ENCODE measurements around the gene CTNNA2. TPM values are rescaled to one million over a fixed set of nuclear protein-coding genes. Genes with fewer than 3 reads are reported as not detected.

The CTNNA2 gene
- polyA plus RNA-seq, 4 donors, result 3.9 to 4.6 (median 4.3) TPM

DNA sequence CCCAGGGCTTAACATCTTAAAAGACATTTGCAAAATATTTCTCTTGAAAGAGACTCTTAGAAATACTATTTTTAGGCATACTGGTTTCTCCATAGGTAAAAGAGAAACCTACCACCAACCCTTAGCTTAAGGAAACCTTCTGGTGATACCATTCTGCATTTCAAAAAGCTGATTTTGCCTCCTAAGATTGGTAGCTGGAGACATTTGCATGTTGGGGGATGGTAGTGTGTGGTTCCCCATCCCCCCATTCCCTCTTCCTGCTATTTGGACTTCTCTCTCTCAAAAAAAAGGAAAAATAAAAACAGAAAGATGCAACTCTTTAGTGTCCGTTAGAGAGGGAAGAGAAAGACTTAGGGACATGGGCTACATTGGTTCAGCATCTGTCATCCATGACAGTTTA lies 787.5 kb downstream of the CTNNA2 start:
- no peak for DNase-seq (ENCODE audit: low read depth in 4 of 4, low spot score in 3 of 4)

DNA sequence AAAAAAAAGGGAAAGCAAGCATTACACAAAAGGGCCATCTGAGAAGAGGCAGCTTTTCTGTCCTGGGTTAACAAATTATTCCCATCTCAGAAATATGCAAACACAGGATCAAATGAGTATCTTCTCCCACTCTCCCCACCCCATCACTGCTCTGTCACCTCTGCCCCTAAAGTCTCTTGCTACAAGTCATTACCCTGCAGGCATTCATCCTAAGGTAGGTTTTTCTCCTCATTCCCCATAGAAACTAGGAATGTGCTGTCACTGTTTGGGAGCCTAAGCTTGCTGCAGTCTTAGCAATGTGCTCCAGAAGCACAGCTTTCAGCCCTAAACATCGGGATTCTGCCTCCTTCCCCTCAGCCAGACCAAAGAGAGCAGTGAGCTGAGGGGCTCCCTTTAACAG lies 788.1 kb downstream of the CTNNA2 start:
- no peak for DNase-seq (ENCODE audit: low read depth in 4 of 4, low spot score in 3 of 4)

DNA sequence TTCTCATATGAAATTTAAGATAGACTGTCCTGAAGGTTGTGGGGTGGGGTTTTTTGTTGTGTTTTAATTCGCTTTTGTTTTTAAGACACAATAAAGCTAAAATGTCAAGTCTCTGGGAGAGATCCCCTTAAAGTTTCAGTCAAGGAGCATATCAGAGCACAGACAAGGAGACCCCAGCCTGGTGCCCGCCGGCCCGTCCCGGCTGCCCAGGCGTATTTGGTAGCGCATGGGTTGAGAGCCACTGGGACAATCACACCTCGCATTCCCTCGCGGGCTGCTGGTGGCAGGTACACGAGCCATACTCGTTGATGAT lies 789.1 kb downstream of the CTNNA2 start:
- DNase-seq (ENCODE audit: low read depth in 4 of 4, low spot score in 3 of 4), result no peak

GRCh38 chr2:80302314-80303005 lies 789.6 kb downstream of the CTNNA2 start:
- DNase-seq (ENCODE audit: low read depth in 4 of 4, low spot score in 3 of 4), result no peak

DNA sequence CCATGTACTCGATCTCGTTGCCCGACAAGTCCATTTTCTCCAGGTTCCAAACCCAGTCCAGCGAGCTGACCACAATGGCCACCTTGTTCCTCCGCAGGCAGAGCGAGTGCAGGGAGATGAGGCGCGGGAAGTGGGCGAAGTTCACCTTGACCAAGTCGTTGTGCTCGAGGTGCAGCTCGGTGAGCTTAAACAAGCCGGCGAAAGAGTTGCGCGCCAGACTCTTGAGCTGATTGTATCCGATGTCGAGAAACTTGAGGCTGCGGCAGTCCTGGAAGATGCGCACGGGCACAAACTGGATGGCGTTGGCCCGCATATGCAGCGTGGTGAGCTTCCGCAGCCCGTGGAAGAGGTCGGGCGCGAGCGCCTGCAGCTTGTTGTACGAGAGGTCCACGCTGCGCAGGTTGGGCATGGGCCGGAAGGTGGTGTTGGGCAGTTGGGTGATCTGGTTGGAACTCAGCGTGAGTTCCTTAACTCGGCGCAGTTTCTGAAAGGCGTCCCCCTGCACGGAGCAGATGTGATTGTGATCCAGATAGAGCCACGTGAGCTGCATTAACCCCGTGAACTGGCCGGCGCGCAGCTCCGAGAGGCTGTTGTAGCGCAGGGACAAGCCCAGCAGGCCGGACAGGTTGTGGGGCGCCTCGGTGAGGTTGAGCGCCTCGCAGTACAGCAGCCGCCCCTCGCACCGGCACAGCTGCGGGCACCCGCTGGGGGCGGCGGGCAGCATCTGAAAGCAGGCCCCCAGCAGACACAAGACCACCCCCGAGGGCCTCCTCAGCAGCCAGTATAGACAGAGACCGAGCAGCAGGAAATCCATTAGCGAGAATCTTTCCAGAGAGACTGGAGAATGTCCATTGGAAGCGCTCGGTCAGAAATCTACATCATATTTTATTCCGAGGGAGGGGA lies 790.4 kb downstream of the CTNNA2 start:
- no peak for DNase-seq (ENCODE audit: low read depth in 4 of 4, low spot score in 3 of 4)

GRCh38 chr2:80303909-80304837 lies 791.3 kb downstream of the CTNNA2 start, which contains the start of gene LRRTM1:
Gene LRRTM1, minus strand, starts transcription at chr2:80304752. Its CDS starts 933 bp downstream, at chr2:80303819.
- DNase-seq (ENCODE audit: low read depth in 4 of 4, low spot score in 3 of 4), result no peak

DNA sequence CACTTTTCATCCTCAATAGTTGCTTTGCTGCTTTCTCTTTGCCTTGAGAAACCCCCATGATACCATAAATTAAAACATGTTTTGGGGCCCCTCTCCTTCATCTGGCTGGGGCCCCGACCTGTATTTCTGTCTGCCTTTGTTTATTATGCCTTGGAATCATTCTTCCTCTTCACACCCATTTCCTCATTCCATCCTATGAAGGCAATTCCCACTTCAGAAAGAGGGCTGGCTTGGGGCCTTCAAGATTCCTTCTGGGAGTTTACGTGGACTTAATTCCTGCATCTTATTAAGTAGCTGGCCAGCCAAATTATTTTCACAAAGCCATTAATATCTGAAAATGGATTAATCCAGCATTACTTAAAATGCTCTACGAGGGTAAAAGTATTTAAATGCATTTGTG lies 798.5 kb downstream of the CTNNA2 start:
- no peak for DNase-seq (ENCODE audit: low read depth in 4 of 4, low spot score in 3 of 4)

GRCh38 chr2:80312282-80312839 lies 799.5 kb downstream of the CTNNA2 start:
- DNase-seq (ENCODE audit: low read depth in 4 of 4, low spot score in 3 of 4), result no peak

DNA sequence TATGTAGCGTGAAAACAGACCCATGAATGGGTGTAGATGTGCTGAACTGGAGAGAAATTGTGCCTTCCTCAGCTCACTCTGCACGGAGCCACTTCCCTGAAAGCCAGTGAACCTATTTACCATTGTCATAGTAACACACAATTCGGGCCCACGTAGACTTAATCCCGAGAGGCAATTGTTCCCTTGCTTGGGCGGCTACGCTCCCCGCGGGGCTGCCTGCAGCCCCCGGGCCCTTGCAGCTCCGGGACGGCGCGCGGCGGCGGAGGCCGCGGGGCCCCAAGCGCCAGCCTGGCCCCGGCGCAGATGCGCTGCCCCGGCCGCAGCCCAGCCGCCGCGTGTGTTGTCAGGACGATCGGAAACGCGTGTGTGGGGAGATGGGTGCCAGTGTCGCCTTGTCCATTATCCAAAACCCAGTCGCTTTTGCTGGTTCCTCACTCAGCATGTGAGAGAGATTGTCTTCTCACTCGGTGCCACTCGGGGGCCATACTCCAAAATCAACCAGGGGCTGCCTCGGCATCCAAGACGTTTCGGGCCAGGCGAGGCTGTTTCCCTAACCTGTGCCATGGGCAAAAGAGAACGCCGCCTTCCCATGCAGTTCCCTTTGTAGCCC lies 809.6 kb downstream of the CTNNA2 start:
- no peak for DNase-seq (ENCODE audit: low read depth in 4 of 4, low spot score in 3 of 4)

- DNase-seq (ENCODE audit: low read depth in 4 of 4, low spot score in 3 of 4), result no peak
Observed at GRCh38 chr2:80322958-80323357, 810.1 kb downstream of the CTNNA2 start.

GRCh38 chr2:80323610-80324009 lies 810.8 kb downstream of the CTNNA2 start:
- DNase-seq (ENCODE audit: low read depth in 4 of 4, low spot score in 3 of 4), result no peak

- no peak for DNase-seq (ENCODE audit: low read depth in 4 of 4, low spot score in 3 of 4)
Observed at GRCh38 chr2:80324525-80324924, 811.7 kb downstream of the CTNNA2 start.

DNA sequence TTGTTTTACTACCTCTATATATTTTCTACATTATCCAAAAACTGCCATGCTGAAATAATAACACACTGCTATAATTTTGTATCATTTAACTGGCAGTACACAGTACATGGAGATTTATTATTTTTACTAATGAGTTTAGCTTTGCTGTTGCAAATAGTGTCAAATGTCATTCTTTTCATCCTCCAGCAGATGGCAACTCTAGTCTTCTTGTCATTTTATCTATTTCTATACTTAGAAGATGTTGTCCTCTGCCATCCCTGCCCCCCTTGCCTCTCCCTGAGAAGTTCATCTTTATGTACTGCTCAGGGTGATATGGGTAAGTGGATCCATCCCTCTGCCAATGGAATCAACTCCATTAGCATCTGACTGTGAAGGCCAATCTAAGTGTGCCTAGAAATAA lies 813.4 kb downstream of the CTNNA2 start:
- DNase-seq (ENCODE audit: low read depth in 4 of 4, low spot score in 3 of 4), result no peak

GRCh38 chr2:80326861-80327260 lies 814.0 kb downstream of the CTNNA2 start:
- no peak for DNase-seq (ENCODE audit: low read depth in 4 of 4, low spot score in 3 of 4)

DNA sequence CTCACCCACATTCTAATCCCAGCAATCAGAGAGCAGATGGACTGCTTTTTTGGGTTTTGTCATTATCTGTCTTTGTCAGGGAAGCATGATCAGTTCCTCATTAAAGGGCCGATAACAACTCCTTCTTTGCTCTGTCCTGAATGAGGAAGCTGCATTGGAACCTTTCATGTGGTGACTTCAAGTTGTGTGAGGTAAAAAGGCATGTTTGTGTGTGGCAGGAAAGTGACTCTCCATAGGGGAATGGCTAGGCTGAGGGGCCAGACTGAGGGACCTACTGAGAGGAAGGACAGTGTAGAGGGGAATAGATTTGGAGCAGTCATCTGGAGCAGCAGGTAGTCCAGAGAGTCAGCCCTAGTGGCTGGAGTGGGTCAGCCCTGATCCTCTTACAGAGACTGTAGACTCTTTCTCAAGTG lies 815.3 kb downstream of the CTNNA2 start:
- no peak for DNase-seq (ENCODE audit: low read depth in 4 of 4, low spot score in 3 of 4)

- no peak for DNase-seq (ENCODE audit: low read depth in 4 of 4, low spot score in 3 of 4)
Observed at GRCh38 chr2:80329491-80329890, 816.6 kb downstream of the CTNNA2 start.

GRCh38 chr2:80330527-80331450 lies 817.9 kb downstream of the CTNNA2 start:
- DNase-seq (ENCODE audit: low read depth in 4 of 4, low spot score in 3 of 4), result no peak

DNA sequence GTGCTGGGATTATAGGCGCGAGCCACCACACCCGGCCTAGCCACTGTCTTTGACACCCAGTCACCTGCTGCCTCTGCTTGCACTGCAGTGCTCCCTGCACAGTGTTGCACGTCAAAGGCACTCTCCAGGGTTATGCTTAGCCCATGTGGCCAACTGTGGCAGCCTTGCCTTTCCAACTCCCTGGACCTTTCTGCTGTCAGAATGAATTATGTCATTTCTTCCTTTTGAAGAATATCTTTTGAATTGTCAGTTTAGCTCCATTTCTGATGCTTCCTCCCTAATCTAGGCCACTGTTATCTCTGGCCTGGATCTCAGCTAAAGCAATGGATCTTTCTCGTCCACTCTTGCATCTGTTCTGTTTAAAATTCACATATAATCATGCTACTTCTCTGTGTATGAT lies 821.0 kb downstream of the CTNNA2 start:
- DNase-seq (ENCODE audit: low read depth in 4 of 4, low spot score in 3 of 4), result no peak

GRCh38 chr2:80335411-80335810 lies 822.6 kb downstream of the CTNNA2 start:
- DNase-seq (ENCODE audit: low read depth in 4 of 4, low spot score in 3 of 4), result no peak

Measured in right renal pelvis (tissue), 4 donors.